Astrocyte (in vitro differentiated cells and primary cell): ENCODE data around the gene ABCC3. TPM values are rescaled to one million over a fixed set of nuclear protein-coding genes. Genes with fewer than 3 reads are reported as not detected.

Experiments
- DNase-seq: peaks from one replicate; pipeline ENCODE4 v3.0.0-alpha.2; 2010; ENCODE audit warnings: low read depth
- FAIRE-seq: peaks from 2 replicates; lab custom pipeline; 2011; peaks lifted over from hg19 to GRCh38; lab: Jason Lieb, UNC
- H2AFZ ChIP-seq: 2 replicates; pipeline ENCODE4 v1.6.0; 2012; ENCODE audit warnings: low read depth, low read length, inconsistent platforms
- H3K27ac ChIP-seq: 2 replicates; pipeline ENCODE4 v1.5.1; 2011; ENCODE audit warnings: low read depth, low read length, inconsistent platforms
- H3K27me3 ChIP-seq: 2 replicates; pipeline ENCODE4 v1.6.0; 2011; ENCODE audit warnings: low read length, inconsistent platforms; ENCODE audit not compliant: insufficient read depth
- H3K36me3 ChIP-seq: 2 replicates; pipeline ENCODE4 v1.5.1; 2011; ENCODE audit warnings: low read length, inconsistent platforms; ENCODE audit not compliant: insufficient read depth
- H3K4me1 ChIP-seq: 2 replicates; pipeline ENCODE4 v1.5.1; 2011; ENCODE audit warnings: low read length, inconsistent platforms; ENCODE audit not compliant: insufficient read depth
- H3K4me2 ChIP-seq: 2 replicates; pipeline ENCODE4 v1.6.0; 2012; ENCODE audit warnings: low read length, inconsistent platforms
- H3K4me3 ChIP-seq: 2 replicates; pipeline ENCODE4 v1.5.1; 2011; ENCODE audit warnings: low read depth, mild to moderate bottlenecking, low read length, inconsistent platforms; ENCODE audit not compliant: insufficient read depth
- H3K79me2 ChIP-seq: 2 replicates; pipeline ENCODE4 v1.6.0; 2012; ENCODE audit warnings: mild to moderate bottlenecking, low read length, inconsistent platforms; ENCODE audit not compliant: insufficient read depth
- H3K9ac ChIP-seq: 2 replicates; pipeline ENCODE4 v1.6.0; 2012; ENCODE audit warnings: mild to moderate bottlenecking, low read length, inconsistent platforms
- H3K9me3 ChIP-seq: 2 replicates; pipeline ENCODE4 v1.5.1; 2012; ENCODE audit warnings: low read depth, mild to moderate bottlenecking, low read length, inconsistent platforms; ENCODE audit not compliant: insufficient read depth
- H4K20me1 ChIP-seq: 2 replicates; pipeline ENCODE4 v1.6.0; 2012; ENCODE audit warnings: low read length, inconsistent platforms; ENCODE audit not compliant: insufficient read depth
- H3K27ac Mint-ChIP-seq: one replicate; pipeline ENCODE4 v1.8.0; 2021; ENCODE audit warnings: mild to moderate bottlenecking, mixed read lengths; ENCODE audit not compliant: unreplicated experiment
- H3K27me3 Mint-ChIP-seq: one replicate; pipeline ENCODE4 v1.8.0; 2021; ENCODE audit warnings: low read depth, mixed read lengths; ENCODE audit not compliant: unreplicated experiment
- H3K36me3 Mint-ChIP-seq: one replicate; pipeline ENCODE4 v1.8.0; 2021; ENCODE audit warnings: low read depth, mixed read lengths; ENCODE audit not compliant: unreplicated experiment
- H3K4me1 Mint-ChIP-seq: one replicate; pipeline ENCODE4 v1.8.0; 2021; ENCODE audit warnings: low read depth, mixed read lengths; ENCODE audit not compliant: unreplicated experiment
- H3K4me3 Mint-ChIP-seq: one replicate; pipeline ENCODE4 v1.8.0; 2021; ENCODE audit warnings: mild to moderate bottlenecking, moderate library complexity, mixed read lengths; ENCODE audit not compliant: unreplicated experiment
- H3K9me3 Mint-ChIP-seq: one replicate; pipeline ENCODE4 v1.8.0; 2021; ENCODE audit warnings: mild to moderate bottlenecking, mixed read lengths; ENCODE audit not compliant: unreplicated experiment
- EZH2 ChIP-seq: IDR thresholded peaks from 2 replicates; pipeline ENCODE4 v1.6.1; 2012; ENCODE audit warnings: mild to moderate bottlenecking, low read length, inconsistent platforms; ENCODE audit not compliant: insufficient read depth
- total RNA-seq: library from RNA; stranded (reverse); gene quantifications from 2 replicates; pipeline ENCODE4 v1.2.1, GENCODE V29; 2021
- TF ChIP-seq, protein P1 (sequence below): IDR thresholded peaks from 2 replicates; pipeline ENCODE4 v1.5.1; 2011; ENCODE audit warnings: low read depth, mild to moderate bottlenecking, inconsistent platforms, low read length, moderate library complexity; ENCODE audit not compliant: insufficient read depth

Gene ABCC3
- total RNA-seq, 1 donor from 2014 or later, result 0.41 TPM

DNA sequence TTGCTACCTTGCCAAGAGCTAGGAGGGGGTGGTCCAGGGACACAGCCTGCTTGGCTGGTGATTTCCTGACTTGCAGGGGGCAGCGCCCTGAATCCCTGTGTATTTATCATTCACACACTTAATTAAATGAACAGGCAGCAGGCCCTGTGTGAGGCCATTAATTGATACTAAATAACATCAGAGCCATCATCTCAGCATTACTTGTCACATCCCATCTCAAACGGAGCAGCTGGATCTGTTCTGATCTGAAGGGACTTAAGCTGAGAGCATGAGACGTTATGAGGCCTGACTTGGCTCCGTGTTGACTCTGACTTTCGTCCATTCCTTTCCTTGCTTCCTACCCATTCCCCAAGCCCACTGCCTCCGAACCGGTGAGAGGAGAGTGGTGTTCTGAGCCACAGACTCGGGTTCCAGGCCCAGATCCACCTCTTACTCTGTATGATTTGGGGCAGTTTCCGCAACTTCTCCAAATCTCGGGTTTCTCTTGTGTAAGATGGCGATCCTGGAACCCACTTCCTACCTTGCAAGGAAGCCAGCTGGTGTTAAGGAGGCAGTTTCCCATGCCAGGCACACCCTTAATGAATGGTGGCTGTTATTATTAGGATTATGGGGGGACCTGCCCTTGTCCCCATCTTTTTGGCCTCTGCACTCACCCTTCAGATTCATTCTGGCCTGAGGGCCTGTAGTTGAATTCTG lies 40.4 kb upstream of the ABCC3 start:
- Histone ChIP-seq H3K9ac (no peak overlapping the region), H3K27ac (no peak overlapping the region), H3K4me2 (no peak overlapping the region), H3K4me1 (peaks cover 5% of the 10 kb centered on the region), H4K20me1 (no peaks in the 10 kb centered on the region), H2AFZ (no peak overlapping the region), H3K79me2 (no peaks in the 10 kb centered on the region), H3K4me3 (no peak overlapping the region), H3K36me3 (no peaks in the 10 kb centered on the region), H3K9me3 (no peaks in the 10 kb centered on the region), H3K27me3 (no peaks in the 10 kb centered on the region)
- TF ChIP-seq, protein P1, sequence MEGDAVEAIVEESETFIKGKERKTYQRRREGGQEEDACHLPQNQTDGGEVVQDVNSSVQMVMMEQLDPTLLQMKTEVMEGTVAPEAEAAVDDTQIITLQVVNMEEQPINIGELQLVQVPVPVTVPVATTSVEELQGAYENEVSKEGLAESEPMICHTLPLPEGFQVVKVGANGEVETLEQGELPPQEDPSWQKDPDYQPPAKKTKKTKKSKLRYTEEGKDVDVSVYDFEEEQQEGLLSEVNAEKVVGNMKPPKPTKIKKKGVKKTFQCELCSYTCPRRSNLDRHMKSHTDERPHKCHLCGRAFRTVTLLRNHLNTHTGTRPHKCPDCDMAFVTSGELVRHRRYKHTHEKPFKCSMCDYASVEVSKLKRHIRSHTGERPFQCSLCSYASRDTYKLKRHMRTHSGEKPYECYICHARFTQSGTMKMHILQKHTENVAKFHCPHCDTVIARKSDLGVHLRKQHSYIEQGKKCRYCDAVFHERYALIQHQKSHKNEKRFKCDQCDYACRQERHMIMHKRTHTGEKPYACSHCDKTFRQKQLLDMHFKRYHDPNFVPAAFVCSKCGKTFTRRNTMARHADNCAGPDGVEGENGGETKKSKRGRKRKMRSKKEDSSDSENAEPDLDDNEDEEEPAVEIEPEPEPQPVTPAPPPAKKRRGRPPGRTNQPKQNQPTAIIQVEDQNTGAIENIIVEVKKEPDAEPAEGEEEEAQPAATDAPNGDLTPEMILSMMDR, result no peak
- no peak for TF ChIP-seq EZH2
- no peak overlapping the region for H3K4me3 Mint-ChIP-seq
- no peak for FAIRE-seq
- H3K27me3 Mint-ChIP-seq, result peaks cover 49% of the 10 kb centered on the region
- H3K4me1 Mint-ChIP-seq, result peaks cover 3% of the 10 kb centered on the region
- no peaks in the 10 kb centered on the region for H3K9me3 Mint-ChIP-seq
- no peak for DNase-seq
- no peak overlapping the region for H3K27ac Mint-ChIP-seq
- no peaks in the 10 kb centered on the region for H3K36me3 Mint-ChIP-seq

DNA sequence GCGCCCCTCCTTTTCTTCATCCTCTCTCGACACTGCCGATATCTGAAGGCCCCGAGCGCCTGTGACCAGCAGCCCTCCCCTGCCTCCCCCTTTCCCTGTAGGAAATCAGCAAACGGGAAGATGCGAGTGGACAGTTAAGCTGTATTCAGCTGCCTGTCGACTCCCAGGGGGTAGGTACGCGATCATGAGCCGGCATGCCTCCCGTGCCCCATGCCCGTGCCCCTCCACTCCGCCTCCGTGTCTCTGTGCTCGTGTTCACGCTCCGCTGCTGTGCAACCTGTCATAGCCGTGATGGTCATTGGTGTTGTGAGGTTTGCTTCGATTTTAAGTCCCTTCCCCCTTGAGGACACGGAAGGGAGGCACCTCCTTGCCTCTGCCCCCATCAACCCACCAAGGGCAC lies 39.8 kb upstream of the ABCC3 start:
- no peaks in the 10 kb centered on the region for H3K27me3 ChIP-seq
- H3K9me3 ChIP-seq, result no peaks in the 10 kb centered on the region
- Mint-ChIP-seq H3K27ac (no peak overlapping the region), H3K36me3 (no peaks in the 10 kb centered on the region), H3K9me3 (no peaks in the 10 kb centered on the region), H3K27me3 (peaks cover 44% of the 10 kb centered on the region), H3K4me3 (no peak overlapping the region), H3K4me1 (no peaks in the 10 kb centered on the region)
- H3K4me2 ChIP-seq, result no peak overlapping the region
- FAIRE-seq, result no peak
- no peaks in the 10 kb centered on the region for H3K79me2 ChIP-seq
- no peaks in the 10 kb centered on the region for H3K36me3 ChIP-seq
- TF ChIP-seq, protein P1, result no peak
- no peak for TF ChIP-seq EZH2
- DNase-seq, result no peak
- no peak overlapping the region for H3K27ac ChIP-seq
- H3K4me3 ChIP-seq, result no peak overlapping the region
- no peaks in the 10 kb centered on the region for H3K4me1 ChIP-seq
- H2AFZ ChIP-seq, result no peak overlapping the region
- no peak overlapping the region for H3K9ac ChIP-seq
- H4K20me1 ChIP-seq, result no peaks in the 10 kb centered on the region
